ENCODE results near the gene ARMH1. TPM values are rescaled to one million over a fixed set of nuclear protein-coding genes. Genes with fewer than 3 reads are reported as not detected.

The ARMH1 gene
- polyA plus RNA-seq, 10 donors = 1.2 to 4.0 (median 2.1) TPM

GRCh38 chr1:44643721-44644334 lies 30.7 kb upstream of the ARMH1 start:
- no peak for DNase-seq

- DNase-seq = no peak
Measured at GRCh38 chr1:44644806-44645205, 29.7 kb upstream of the ARMH1 start.

DNA sequence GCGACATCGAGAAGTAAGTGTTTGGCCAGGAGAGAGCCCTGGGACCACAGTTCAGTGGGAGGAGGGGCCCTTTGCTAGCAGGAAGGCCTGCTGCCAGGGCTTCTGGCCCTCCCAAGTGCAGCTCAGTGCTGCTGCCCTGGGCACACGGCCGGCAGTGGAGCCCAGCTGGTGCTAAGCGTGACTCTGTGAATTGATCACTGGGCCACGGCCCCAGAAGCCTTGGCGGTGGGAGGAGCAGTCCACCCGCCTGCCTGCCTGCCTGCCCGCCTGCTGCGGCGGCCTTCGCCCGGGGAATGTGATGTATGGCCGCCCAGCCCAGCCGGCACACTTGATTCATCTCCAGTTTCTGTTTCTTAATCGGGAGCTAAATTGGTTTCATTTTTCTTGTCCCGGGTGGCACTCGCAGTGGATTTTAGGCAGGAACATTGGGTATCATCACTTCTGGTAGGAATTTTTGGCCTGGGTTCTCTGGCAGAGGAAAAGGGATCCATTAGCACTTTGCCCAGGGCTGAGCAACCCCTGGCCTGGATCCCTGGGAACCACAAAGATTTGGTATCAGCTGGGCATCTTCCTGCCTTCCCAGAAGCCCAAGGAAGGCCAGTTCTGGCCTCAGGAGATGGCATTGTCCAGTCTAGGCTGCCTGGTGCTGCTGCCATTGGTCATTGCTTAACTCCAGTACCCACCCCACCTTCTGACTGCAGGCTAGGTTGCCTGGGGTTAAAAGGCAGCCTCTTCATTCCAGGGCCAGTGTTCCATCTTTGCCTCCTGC lies 28.9 kb upstream of the ARMH1 start:
- DNase-seq = peak; percentile 63 to 78 (median 67)

GRCh38 chr1:44646261-44647110 lies 28.0 kb upstream of the ARMH1 start:
- peak in 1 of 3 donors; percentile 46 for DNase-seq

DNA sequence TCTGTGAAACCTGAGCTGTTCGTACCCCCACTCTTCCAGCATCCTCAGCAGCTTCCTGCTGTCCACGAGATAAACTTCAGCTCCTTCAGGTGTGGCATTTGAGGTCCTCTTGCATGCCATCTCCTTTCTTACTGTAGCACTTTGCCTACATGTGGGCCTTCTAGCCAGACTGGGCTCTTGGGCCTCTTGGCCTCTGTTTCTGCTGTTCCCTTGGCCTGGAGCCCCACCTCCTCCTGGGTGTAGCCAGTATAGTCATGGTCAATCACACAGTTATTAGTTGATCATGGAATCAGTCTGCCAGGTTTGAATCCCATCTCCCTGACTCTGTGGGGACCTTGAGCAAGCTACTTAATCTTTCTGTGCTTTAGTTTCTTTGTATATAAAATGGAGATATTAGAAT lies 26.6 kb upstream of the ARMH1 start:
- DNase-seq = no peak

GRCh38 chr1:44648529-44649250 lies 25.8 kb upstream of the ARMH1 start:
- DNase-seq = no peak

DNA sequence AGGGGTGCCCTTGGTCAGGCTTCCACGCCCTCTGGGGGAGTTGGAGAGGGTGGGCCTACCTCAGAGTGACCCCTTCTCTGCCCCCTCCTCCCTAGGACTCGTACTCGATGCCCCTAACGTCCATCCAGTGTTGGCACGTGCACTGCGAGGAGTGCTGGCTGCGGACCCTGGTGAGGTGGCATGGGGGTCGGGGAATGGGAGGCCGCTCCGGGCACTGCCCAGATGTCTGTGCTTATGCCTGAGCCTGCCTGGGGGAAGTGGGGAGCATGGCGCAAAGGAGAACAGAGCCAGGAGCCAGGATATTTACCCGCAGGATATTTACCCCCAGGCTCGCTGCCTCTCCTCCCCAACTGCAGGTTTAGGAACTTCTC lies 24.7 kb upstream of the ARMH1 start:
- no peak for DNase-seq

GRCh38 chr1:44650159-44650831 lies 24.2 kb upstream of the ARMH1 start:
- DNase-seq = no peak

DNA sequence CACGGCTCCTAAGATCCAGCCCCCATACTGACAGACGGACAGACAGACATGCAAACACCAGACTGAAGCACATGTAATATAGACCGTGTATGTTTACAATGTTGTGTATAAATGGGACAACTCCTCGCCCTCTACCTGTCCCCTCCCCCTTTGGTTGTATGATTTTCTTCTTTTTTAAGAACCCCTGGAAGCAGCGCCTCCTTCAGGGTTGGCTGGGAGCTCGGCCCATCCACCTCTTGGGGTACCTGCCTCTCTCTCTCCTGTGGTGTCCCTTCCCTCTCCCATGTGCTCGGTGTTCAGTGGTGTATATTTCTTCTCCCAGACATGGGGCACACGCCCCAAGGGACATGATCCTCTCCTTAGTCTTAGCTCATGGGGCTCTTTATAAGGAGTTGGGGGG lies 23.4 kb upstream of the ARMH1 start:
- no peak for DNase-seq

GRCh38 chr1:44652445-44653106 lies 21.9 kb upstream of the ARMH1 start:
- peak in 2 of 3 donors; percentile 76 to 83 for DNase-seq

- DNase-seq = no peak
Measured at GRCh38 chr1:44653107-44653964, 21.2 kb upstream of the ARMH1 start.

- no peak for DNase-seq
Measured at GRCh38 chr1:44654621-44655187, 19.8 kb upstream of the ARMH1 start.

- DNase-seq = no peak
Measured at GRCh38 chr1:44655609-44656008, 18.9 kb upstream of the ARMH1 start.

GRCh38 chr1:44659566-44659965 lies 14.9 kb upstream of the ARMH1 start:
- no peak for DNase-seq

DNA sequence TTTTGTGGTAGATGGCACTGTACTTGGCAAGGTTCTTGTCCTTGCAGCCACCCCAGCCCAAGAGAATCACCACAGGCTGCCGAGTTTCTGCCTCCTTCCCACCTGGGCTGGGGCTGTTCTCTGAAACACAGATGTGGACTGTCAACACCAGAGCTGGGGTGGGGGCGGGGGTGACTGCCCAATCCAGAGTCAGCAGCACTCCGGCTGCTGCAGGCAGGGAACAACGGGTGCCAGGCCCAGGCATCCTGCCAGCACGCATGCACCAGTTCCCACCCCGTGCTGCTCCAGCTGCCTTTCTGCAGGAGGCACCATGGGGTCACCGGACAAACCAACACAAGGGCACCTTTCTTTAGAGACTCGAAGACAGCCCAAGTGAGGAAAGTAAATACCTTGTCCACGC lies 14.3 kb upstream of the ARMH1 start:
- peak; percentile 60 to 73 (median 71) for DNase-seq

GRCh38 chr1:44661781-44662682 lies 12.5 kb upstream of the ARMH1 start:
- no peak for DNase-seq

- no peak for DNase-seq
Measured at GRCh38 chr1:44662683-44663030, 11.9 kb upstream of the ARMH1 start.

DNA sequence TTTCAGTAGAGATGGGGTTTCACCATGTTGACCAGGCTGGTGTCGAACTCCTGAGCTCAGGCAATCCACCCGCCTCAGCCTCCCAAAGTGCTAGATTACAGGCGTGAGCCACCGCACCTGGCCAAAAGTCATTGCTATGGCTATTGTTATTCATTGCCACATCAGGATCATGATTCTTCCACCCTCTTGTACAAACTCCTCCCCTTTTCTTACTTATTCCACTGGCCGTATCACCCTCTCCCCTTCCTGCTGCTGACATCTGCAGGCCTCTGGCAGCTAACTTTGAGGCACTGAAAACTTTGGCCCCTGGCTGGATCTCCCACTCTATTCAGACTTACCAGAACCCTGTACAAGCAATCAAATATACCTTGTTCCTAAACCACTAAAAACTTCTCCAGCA lies 11.1 kb upstream of the ARMH1 start:
- DNase-seq = no peak
